Stimulated activated CD4-positive, alpha-beta T cell treated with anti-CD3 and anti-CD28 coated beads, TNF-alpha, amount 100 ng/mL, for 24 hours (primary cell): ENCODE results near the gene ALKBH2.
"Not testable (repeated sequence)": the region's sequence is repeated elsewhere in the genome, so short reads cannot be mapped to it uniquely, and the experiment has no call there.

ENCODE experiments used
- DNase-seq, 3 experiments: peaks; one replicate each; pipeline ENCODE4 v3.0.0-alpha.2; 2020; ENCODE audit warnings: low read depth in 3 of 3

Gene ALKBH2

GRCh38 chr12:109069307-109070271 lies 23.7 kb downstream of the ALKBH2 start:
- no peak for DNase-seq

DNA sequence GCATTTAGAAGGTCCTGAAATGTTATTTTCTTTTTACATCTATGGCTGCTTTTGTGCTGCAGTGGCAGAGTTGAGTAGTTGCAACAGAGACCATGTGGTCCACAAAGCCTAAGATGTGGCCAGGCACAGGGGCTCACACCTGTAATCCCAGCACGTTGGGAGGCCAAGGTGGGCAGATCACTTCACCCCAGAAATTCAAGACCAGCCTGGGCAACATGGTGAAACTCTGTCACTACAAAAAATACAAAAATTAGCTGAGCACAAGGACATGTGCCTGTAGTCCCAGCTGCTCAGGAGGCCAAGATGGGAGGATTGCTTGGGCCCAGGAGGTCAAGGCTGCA lies 27.4 kb downstream of the ALKBH2 start:
- no peak for DNase-seq

DNA sequence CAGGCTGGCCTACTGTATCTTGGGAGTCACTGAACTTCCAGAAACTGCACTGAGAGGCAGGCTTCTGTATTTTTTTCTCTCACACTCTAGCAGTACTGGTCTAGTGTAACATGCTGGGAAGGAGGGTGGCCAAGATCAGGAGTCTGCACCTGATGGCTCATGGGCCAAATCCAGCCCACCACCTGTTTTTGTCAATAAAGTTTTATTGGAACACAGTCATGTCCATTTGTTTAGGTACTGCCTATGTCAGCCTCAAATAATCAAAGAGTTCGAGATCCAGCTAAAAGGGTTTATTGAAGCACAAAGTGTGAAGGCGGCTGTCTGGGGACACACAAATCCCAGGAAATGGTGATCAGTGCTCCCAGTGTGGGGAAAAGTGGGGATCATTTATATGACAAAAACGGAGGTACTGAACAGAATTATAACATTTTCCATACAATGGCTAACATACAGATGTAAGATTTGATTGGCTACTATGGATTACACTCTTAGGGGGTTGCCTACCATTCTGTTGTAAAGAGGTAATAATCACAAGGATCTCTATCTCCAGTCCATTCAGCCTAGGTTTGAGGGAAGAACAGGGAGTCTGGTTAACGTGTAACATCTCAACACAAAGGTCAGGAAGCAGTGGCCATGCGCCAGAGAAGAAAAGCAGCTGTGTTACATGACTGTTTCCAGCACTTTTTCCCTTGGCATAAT lies 28.0 kb downstream of the ALKBH2 start:
- no peak for DNase-seq

- DNase-seq: no peak
Measured at GRCh38 chr12:109064143-109064542, 29.1 kb downstream of the ALKBH2 start.

DNA sequence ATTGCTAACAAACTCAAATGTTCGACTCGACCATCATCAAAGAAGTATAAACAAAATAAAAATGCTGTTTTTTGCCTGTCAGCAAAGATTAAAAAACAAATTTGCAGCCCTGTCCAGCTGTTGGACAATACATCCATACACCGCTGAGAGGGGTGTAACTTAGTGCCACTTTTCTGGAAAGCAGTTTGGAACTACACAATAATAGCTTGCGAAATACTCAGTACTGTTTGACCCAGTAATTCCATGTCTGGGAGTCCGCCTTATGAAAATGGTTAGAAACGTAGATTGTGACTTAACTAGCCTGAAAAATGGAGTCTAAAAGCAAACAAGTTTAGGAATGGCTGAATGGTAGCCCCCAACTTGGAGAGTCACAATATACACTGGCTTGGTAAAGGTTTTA lies 34.5 kb downstream of the ALKBH2 start:
- no peak for DNase-seq

GRCh38 chr12:109057376-109057775 lies 35.9 kb downstream of the ALKBH2 start:
- no peak for DNase-seq

DNA sequence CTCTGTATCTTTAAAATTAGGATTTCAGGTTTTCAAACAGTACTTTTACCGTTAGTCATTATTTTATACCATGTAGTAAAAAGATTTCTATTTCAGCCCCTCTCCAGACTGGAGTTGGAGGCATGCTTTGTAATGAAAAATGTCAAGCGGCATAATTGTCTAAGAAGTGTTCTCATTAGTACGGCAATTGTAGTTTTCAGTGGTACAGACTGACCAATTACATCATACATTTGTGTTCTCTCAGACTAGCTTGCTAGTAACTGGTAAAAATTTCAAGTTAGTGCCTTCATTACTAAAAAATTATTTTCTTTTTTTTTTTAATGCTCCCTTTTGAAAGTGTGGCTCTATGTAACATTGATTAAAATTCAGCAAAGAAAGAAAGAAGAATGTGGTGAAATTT lies 36.4 kb downstream of the ALKBH2 start:
- DNase-seq: no peak

- DNase-seq: no peak
Measured at GRCh38 chr12:109054520-109054919, 38.8 kb downstream of the ALKBH2 start.

GRCh38 chr12:109054124-109054513 lies 39.2 kb downstream of the ALKBH2 start:
- DNase-seq: not testable (repeated sequence)

GRCh38 chr12:109053382-109054123 lies 39.7 kb downstream of the ALKBH2 start:
- peak; percentile 9 to 22 (median 17) for DNase-seq

DNA sequence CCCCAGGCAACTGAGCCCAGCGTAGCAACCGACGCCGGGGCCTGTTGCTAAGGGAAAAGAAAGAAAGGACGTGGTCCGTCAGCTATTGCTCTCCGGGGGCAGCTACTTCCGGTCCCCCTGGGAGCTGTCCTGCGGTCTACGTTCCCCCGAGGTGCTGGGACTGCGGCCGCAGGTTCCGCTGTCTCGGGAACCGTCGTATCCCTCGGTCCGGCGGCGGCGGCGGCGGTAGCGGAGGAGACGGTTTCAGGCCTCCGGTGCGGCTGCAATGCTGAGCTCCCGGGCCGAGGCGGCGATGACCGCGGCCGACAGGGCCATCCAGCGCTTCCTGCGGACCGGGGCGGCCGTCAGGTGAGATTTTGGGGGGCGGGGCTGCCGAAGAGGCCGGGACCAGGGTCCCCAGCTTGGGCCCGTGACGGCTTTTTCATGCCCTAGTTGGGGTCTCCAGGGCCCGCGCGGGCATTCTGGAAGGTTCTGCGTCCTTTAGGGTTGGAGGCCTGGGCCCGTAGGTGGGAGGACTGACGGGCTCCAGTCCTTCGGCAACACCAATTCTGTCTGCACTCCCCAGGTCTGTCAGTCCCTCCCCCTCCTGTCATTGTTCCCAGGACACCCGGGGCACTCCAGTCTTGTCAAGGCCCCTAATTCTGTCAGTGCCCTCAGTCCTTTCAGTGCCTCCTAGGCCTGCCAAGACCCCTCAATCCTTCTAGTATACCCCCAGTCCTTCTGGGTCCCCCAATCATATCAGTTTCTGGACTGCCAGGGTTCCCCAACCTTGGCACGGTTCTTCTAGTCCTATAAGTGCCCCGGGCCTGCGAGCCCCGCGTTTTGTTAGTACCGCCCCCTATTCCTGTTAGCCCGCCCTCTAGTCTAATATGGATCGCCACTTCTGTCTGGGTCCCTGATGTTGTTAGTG lies 40.6 kb downstream of the ALKBH2 start, which contains the start of gene USP30:
Gene USP30, plus strand, starts transcription at position 163 of the 910 bp plus-strand sequence. Its CDS starts 103 bp downstream, at position 266.
- peak; percentile 71 to 82 (median 73) for DNase-seq

DNA sequence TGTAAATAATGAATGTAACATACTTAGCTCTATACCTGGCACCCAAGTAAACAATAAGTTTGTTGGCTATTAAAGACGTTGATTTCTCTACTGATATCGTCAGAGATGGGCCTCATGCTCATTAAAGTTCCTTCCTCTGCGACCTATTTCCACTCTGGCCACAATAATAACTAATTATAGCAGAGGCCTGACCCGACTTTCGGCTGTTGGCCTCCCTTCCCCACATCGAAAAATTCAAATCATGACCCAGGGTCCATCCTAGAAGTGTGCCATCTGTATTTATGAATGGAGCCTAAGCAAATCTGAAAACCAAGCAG lies 41.2 kb downstream of the ALKBH2 start:
- no peak for DNase-seq

- not testable (repeated sequence) for DNase-seq
Measured at GRCh38 chr12:109049794-109050193, 43.5 kb downstream of the ALKBH2 start.

GRCh38 chr12:109048706-109049105 lies 44.6 kb downstream of the ALKBH2 start:
- not testable (repeated sequence) for DNase-seq

DNA sequence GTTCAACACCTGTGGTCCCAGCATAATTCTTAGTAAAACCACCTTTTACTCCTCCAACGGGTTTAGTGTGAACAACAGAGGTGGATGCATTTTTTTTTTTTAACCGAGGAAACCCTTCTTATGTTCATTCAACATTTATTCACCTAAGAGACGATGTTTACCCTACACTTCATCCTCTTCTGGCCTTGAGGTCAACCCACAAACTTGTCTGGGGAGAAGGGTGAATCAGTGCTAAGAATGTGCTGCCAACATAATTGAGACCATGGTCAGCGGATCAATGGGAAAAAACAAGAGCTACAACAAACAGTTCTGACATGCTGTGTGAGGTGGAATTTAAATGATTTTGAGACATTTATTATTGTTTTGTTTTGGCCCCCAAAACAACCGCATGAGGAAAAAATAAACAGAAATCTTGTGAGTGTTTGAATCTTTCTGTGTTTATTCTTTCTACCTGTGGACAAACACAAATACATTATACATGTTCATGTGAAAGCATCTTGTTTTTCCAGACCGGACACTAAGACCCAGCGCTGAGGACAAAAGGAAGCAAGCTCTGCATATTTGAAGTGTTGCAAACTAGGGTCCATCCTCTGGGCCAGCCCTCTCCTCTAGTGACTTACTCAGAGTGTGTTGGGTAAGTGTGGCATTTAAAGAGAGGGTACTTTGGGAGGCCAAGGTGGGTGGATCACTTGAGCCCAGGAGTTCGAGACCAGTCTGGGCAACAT lies 46.0 kb downstream of the ALKBH2 start:
- no peak for DNase-seq

DNA sequence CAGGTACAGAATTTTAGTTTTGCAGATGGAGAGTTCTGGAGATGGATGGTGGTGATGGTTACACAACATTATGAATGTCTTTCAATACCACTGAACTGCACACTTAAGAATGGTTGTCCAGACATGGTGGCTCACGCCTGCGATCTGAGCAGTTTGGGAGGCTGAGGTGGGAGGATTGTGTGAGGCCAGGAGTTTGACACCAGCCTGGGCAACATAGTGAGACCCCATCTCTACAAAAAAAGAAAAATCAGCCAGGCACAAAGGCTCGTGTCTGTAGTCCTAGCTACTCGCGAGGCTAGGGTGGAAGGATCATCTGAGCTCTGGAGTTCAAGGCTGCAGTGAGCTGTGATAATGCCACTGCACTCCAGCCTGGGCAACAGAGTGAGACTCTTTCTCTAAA lies 49.0 kb downstream of the ALKBH2 start:
- DNase-seq: no peak
